ENCODE data around the gene DIDO1.
A peak's percentile ranks its signal among the peaks of the same experiment; 100 is the strongest.

The DIDO1 gene

GRCh38 chr20:62910777-62911497 is 15.4 kb downstream of the DIDO1 start:
- DNase-seq (ENCODE audit: low read depth), result no peak

- DNase-seq (ENCODE audit: low read depth), result no peak
Measured at GRCh38 chr20:62910217-62910766, 16.0 kb downstream of the DIDO1 start.

DNA sequence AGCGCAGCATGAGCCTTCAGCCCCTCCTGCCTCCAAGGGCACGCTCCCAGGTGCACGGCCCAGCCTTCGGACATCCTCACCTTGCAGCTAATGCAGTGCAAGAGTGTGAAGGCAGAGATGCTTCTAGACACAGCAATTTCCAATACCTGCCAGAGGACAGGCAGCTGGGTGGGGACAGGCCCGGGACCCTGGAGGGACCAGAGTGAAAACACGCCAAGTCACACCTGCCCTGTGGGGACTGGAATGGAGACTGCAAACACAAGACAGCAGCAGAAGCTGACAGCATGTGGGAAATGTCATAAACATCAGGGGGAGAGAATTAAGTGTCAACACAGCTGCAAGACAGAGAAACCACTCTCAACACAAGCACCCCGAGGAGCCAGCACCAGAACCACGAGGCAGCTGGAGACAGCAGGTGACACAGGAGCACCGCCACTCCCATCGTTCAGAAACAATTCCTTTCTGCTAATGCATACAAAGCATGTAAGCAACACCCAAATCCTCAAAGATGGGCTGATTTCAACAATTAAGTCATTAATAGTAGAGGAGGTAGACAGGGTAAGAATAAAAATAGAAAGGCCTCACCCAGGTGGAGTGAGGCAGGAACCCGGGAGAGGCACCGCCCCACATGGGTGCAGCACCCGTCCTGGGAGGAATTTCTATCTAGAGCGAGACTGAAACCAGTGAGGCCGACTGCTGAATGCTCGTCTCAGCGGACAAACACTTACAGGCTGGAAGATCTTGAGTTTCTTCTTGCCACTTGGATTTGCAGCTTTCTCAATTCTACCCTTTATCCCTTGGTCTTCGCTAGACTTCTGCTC is 17.1 kb downstream of the DIDO1 start:
- no peak for DNase-seq (ENCODE audit: low read depth)

DNA sequence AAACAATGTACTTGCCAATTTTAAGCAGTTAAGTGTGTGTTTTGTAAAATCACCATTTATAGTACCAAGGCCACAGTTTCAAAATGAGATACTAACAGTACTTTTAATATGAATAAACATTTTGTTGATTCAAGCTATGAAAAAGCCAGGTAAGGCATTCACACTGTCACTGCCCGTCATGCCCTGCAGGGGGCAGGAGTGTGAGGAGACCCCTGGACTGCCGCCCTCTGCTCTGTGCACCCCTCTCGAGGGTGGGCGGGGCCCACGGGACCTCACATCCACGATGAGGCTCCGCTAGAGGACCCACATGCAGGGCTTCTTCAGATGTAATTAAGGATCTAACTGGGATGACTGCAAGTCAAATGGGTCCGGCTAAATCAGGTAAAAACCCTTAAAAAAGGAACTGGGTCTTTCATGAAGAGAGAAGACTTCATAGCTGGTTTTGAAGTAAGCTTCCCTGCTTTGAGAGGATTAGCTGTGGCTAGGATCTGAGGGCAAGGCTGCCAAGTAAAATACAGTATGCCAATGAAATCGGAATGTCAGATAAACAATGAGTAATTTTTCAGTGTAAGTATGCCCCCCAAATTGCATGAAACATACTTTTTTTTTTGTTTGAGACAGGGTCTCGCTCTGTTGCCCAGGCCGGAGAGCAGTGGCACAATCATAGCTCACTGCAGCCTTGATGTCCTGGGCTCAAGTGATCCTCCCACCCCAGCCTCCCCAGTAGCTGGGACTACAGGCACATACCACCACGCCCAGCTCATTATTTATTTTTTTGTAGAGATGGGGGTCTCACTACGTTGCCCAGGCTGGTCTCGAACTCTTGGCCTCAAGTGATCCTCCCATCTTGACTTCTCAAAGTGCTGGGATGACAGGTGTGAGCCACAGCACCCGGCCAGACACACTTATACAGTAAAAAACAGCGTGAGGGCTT is 18.7 kb downstream of the DIDO1 start:
- DNase-seq (ENCODE audit: low read depth), result no peak

DNA sequence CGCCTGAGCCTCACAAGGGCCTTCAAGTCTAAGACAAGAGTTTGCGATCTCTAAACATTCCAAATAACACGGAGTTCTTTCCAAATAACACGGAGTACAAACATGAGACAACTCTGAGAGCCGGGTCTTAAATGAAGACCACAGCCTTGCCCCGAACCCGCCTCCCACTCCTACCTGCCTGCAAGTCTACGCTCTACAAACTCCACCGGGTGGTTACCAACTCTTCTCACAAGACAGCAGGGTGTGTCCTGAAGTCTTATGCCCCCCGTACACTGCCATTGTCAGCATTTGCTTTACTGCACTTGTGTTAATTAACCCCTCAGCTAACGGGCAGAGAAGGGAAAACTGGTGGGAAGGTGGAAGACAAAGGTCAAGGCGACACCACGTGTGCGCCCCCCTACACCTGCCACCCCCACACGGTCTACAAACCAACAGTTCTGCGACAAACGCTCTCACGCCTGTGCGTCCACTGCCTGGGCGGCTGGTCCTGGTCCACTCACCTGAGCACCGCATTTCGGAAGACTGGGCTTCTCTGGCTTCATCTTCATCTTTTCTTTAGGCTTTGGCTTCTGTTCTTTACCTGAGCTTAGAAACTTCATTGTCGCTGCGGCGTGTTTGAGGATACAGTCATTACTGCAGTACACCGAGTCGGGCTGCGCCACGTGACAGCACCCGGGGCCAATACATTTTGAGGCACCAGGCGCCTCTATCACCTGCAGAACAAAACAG is 19.5 kb downstream of the DIDO1 start:
- DNase-seq (ENCODE audit: low read depth), result no peak

GRCh38 chr20:62906209-62906608 is 20.1 kb downstream of the DIDO1 start:
- DNase-seq (ENCODE audit: low read depth), result no peak

DNA sequence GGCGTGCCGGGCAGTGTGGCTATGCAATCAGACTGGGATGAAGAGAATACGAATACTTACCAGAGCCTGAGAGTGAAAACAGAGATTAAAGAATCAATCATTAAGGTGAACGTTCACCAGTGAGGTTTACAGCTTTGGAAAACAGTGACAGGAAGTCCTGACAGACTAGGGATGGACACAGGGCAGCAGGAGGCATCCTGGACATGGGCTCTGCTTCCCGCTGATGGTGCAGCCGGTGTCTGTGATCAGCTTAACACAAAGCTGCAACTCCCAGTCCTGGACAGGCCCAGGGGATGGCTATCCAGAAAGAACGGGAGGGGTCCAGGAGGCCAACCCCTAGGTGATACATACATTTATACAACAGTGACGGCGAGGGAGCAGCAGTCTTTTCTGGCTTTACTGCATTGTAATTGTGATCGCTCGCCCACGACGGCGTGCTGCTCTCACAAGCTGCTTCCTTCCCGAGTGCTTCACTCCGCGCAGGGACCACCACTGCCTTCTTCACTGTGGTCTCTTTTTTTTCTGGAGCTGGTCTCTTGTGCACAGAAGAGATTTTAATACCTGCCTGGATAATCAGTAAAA is 20.7 kb downstream of the DIDO1 start:
- DNase-seq (ENCODE audit: low read depth), result no peak

DNA sequence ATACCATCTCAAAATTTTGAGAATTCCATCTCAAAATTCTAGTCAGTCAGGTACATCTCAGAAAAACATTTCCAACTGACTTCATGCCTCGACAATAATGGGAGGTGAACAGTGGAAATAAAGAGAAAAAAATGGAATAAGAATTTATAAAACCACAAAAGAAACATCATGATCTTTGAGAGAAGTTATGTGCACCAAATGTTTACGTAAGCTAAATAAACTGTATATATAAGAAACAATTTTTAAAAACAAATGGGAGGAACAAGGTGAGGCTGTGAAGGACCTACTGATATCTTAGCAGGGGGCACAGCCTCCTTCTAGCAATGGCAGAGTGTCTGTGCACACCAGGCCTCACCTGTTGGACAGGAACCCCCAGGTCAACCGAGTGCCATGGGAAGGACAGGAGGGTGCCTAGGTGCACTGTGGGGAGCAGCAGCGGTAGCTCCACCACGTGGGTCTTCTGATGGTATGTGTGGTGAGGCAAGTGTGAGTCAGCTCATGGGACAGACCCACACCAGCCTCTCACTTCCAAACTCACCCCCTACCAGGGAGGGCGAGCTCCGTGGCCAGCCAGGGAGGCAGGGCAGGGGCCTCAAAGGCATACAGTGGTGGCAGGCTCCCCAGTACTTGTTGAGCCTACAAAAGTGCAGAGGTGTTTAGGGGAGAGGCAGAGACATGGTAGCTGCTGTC is 23.2 kb downstream of the DIDO1 start:
- DNase-seq (ENCODE audit: low read depth), result no peak

DNA sequence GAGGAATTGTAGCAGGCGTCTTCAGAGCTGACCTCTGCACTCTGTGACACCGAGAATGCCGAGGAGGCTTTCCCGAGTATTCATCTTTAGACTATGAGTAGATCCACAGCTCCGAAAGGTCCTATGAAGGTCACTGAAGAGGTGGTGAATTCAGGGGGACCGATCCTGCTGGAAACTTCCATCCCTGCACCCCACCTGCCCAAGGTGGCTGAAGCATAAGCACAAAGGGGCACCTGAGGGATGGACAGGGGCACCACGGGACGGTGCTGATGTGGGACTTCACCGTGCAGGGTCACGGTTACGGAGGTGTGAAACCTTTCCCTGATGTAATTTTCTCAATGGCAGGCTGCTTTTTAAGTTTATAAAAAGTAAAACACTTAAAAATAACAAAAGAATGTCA is 24.4 kb downstream of the DIDO1 start:
- DNase-seq (ENCODE audit: low read depth), result no peak

- DNase-seq (ENCODE audit: low read depth), result no peak
Measured at GRCh38 chr20:62900692-62901584, 25.4 kb downstream of the DIDO1 start.

- peak; percentile 40 for DNase-seq (ENCODE audit: low read depth)
Measured at GRCh38 chr20:62900052-62900691, 26.1 kb downstream of the DIDO1 start.

DNA sequence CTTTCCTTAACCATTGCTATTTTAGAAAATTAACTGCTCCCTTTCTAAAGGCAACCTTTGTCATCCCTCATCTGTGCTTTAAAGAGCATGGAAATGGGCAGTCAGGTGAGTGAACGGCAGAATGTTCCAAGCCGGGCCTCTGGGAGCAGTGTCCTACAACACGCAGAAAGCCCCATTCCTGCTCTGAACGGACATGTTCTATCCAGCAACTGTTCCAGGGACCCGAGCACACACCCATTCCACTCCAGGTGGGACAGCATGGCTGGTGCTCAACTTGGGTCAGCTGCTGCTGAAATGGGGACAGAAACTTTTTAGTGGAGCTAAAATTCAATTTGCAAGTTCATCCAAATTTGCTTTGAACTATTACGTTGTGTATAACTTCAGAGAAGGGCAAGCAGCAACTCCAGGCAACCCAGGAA is 26.7 kb downstream of the DIDO1 start:
- no peak for DNase-seq (ENCODE audit: low read depth)

- DNase-seq (ENCODE audit: low read depth), result no peak
Measured at GRCh38 chr20:62898970-62899632, 27.2 kb downstream of the DIDO1 start.

DNA sequence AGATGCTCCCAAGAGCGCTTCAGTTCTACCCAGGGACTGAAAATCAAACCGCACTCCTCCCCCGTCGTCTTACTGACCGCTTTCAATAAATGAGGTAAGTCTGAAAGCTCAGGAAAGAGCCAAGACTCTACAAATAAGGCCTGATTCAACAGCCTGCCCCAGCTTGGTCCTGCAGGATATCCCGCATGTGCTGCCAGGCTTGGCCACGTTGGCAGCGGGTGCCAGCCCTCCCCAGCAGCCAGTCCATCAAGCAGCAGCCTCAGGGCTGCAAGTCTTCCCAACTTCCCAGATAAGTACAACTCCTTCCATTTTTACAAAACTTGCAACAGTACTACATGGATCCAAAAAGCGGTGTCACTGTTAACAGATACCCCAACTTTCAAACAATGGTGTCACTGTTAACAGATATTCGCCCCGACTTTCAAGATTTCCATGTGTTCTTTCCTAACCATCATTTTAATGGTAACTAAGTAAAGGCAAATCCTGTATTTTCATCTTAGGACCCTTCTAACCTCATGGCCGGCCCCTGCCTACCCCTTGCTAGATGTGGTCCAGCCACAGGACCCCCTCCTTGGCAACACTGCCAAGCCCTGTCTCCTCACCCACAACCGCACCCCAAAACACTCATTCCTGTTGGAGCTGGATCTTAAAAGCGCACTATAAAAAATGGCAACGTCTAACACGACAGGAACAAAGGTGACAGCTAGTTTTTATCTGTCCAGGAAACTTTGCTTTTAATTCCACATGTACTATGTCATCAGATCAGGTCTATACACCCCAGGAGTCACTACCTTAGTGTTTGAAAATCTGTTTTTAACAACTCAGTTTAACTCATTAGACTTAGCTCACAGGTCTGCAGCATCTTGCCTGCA is 28.0 kb downstream of the DIDO1 start:
- DNase-seq (ENCODE audit: low read depth), result no peak

DNA sequence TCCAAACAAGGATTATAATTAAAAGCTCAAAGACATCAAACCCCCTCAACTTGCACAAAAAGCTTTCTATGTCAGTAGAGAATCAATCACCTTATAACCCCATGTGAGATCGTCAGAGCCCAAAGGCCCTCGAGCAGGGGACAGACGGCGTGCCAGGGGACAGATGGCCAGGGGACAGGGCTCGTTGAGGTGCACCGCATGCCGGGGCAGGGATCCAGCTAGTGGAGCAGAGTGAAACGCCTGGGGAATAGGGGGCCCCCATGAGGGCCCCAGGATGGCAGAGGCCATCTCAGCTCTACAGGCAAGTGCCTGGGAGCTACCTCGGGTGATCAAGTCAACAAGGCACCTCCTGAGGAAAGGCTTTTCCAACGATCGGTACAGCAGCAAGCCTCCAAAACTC is 28.6 kb downstream of the DIDO1 start:
- DNase-seq (ENCODE audit: low read depth), result no peak

- no peak for DNase-seq (ENCODE audit: low read depth)
Measured at GRCh38 chr20:62896526-62896925, 29.8 kb downstream of the DIDO1 start.

- no peak for DNase-seq (ENCODE audit: low read depth)
Measured at GRCh38 chr20:62895539-62895938, 30.8 kb downstream of the DIDO1 start.

Measured in GM04504 (cell line).